ENCODE measurements around the gene KLHL12. TPM values are rescaled to one million over a fixed set of nuclear protein-coding genes. Genes with fewer than 3 reads are reported as not detected.

Gene KLHL12
- total RNA-seq, 1 donor from 2014 or later: 24.0 TPM

DNA sequence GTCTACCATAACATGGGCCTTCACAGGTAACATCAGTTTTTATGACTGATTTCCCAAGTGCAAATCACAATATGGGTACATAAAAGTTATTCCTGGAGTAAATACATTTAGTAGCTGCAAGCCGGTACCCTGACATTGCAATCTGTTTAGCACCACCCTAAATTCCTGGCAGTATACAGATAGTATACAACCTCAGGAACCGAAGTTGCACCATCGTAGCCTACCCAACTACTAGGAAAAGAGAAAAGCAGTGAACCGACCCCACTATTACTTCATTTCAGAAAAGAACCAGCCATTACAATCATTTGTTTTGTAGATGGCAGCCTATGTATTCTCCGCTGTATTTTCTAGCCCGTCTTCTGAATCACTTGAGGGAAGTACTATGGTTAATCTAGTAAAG, 29.9 kb upstream of the KLHL12 start:
- H3K4me3 Mint-ChIP-seq (ENCODE audit: unreplicated experiment): peak overlapping the region; percentile 78
- DNase-seq (ENCODE audit: low spot score): no peak
- H3K27me3 Mint-ChIP-seq (ENCODE audit: low read depth): no peaks in the 10 kb centered on the region
- no peak overlapping the region for H3K27ac Mint-ChIP-seq (ENCODE audit: unreplicated experiment)
- H3K4me1 Mint-ChIP-seq (ENCODE audit: low read depth): peaks cover 31% of the 10 kb centered on the region
- H3K36me3 Mint-ChIP-seq (ENCODE audit: low read depth): peaks cover 1% of the 10 kb centered on the region
- H3K9me3 Mint-ChIP-seq (ENCODE audit: low read depth): no peaks in the 10 kb centered on the region
- TF ChIP-seq, protein P1, sequence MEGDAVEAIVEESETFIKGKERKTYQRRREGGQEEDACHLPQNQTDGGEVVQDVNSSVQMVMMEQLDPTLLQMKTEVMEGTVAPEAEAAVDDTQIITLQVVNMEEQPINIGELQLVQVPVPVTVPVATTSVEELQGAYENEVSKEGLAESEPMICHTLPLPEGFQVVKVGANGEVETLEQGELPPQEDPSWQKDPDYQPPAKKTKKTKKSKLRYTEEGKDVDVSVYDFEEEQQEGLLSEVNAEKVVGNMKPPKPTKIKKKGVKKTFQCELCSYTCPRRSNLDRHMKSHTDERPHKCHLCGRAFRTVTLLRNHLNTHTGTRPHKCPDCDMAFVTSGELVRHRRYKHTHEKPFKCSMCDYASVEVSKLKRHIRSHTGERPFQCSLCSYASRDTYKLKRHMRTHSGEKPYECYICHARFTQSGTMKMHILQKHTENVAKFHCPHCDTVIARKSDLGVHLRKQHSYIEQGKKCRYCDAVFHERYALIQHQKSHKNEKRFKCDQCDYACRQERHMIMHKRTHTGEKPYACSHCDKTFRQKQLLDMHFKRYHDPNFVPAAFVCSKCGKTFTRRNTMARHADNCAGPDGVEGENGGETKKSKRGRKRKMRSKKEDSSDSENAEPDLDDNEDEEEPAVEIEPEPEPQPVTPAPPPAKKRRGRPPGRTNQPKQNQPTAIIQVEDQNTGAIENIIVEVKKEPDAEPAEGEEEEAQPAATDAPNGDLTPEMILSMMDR (IDR thresholded peaks at IDR 0.05): no peak

DNA sequence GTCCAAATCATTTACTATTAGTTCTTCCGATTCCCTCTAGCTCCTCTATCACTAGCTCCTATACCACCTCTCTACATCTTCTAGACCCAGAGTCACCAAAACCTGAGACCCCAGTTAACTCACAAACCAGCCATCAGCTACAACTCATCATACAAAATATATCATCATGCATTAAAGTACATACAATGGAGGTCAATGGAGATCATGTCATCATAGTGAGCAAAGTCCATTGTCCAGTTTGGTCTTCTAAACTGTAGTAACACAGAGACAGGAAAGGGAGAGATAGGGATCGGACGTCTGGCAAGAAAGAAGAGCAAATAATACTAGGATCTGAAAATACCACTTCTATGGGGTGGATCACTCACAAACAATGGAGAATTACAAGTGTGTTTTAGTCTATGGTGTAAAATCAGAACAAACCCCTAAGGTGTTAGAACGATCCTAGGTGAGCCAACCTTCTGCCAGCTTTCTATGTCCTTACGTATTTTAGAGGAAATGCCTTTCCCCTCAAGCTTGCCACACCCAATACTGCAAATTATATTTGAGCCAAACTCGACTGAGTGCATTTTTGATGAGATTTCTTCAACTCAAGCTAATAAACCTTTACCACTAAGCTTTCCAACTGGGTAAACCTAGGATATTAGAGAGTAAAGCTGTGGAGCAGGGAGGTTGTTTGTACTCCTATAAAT, 27.2 kb upstream of the KLHL12 start:
- Mint-ChIP-seq H3K4me3 (ENCODE audit: unreplicated experiment) (no peak overlapping the region), H3K9me3 (ENCODE audit: low read depth) (no peaks in the 10 kb centered on the region), H3K4me1 (ENCODE audit: low read depth) (peaks cover 28% of the 10 kb centered on the region), H3K36me3 (ENCODE audit: low read depth) (peaks cover 7% of the 10 kb centered on the region), H3K27me3 (ENCODE audit: low read depth) (no peaks in the 10 kb centered on the region), H3K27ac (ENCODE audit: unreplicated experiment) (peak overlapping the region; percentile 13)
- no peak for DNase-seq (ENCODE audit: low spot score)
- TF ChIP-seq, protein P1 (IDR thresholded peaks at IDR 0.05): no peak

DNA sequence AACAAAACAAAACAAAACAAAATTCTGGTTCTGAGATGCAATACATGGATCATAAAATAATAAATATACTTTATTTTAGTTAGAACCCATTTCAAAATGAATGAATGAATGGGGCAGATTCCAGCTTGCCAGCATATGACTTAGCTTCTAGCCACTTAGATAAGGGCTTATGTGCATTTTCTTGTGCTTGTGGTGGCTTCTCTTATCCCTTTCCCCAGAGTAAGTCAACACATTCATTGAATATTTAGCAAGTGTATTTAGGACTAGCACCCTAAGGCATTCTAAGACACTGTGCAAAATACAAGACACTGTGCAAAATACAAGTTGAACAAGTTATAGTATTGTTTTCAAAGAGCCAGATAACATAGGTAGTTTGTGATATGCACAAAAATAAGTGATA, 26.4 kb upstream of the KLHL12 start:
- Mint-ChIP-seq H3K4me3 (ENCODE audit: unreplicated experiment) (no peak overlapping the region), H3K9me3 (ENCODE audit: low read depth) (no peaks in the 10 kb centered on the region), H3K27ac (ENCODE audit: unreplicated experiment) (no peak overlapping the region), H3K36me3 (ENCODE audit: low read depth) (peaks cover 8% of the 10 kb centered on the region), H3K27me3 (ENCODE audit: low read depth) (no peaks in the 10 kb centered on the region), H3K4me1 (ENCODE audit: low read depth) (peaks cover 22% of the 10 kb centered on the region)
- TF ChIP-seq, protein P1 (IDR thresholded peaks at IDR 0.05): no peak
- DNase-seq (ENCODE audit: low spot score): no peak

DNA sequence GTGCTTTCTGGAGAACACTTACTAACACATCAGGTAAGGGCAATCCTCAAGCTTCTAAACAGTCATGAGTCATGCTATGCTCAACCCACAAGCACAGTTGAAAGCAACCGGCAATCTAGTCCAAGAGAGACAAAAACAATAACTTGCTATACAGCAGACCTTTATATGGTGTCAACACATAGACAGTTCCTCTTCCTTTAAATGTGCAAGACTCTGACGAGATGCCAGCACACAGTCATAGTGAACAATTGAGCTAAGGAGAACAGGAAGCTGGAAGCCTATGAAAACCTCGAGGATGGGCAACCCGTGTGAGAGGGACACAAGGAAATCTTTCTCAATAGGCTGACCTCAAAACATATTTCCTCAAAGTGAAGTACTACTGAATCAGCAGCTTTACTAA, 25.8 kb upstream of the KLHL12 start:
- no peaks in the 10 kb centered on the region for H3K9me3 Mint-ChIP-seq (ENCODE audit: low read depth)
- TF ChIP-seq, protein P1 (IDR thresholded peaks at IDR 0.05): no peak
- peaks cover 21% of the 10 kb centered on the region for H3K4me1 Mint-ChIP-seq (ENCODE audit: low read depth)
- peaks cover 14% of the 10 kb centered on the region for H3K36me3 Mint-ChIP-seq (ENCODE audit: low read depth)
- no peak for DNase-seq (ENCODE audit: low spot score)
- no peak overlapping the region for H3K4me3 Mint-ChIP-seq (ENCODE audit: unreplicated experiment)
- no peaks in the 10 kb centered on the region for H3K27me3 Mint-ChIP-seq (ENCODE audit: low read depth)
- no peak overlapping the region for H3K27ac Mint-ChIP-seq (ENCODE audit: unreplicated experiment)

DNA sequence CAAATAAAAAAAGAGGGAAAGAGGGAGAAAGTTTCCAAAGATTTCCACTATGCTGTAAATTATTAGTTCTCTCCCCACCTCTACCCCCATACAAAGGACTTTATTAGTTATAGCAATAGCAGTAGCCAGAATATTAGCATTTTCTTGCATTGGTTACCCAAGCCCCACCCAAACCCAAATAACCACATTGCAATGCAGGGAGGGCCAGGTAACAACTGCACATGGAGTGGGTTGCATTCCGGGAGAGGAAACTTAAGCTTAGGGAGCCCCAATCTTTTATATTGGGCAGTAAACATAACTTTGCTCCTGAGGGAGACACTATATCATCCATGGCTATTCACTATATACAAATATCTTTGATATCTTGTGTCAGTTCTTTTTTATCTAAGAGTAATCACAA, 25.1 kb upstream of the KLHL12 start:
- DNase-seq (ENCODE audit: low spot score): no peak
- no peak overlapping the region for H3K27ac Mint-ChIP-seq (ENCODE audit: unreplicated experiment)
- H3K4me1 Mint-ChIP-seq (ENCODE audit: low read depth): peaks cover 16% of the 10 kb centered on the region
- H3K36me3 Mint-ChIP-seq (ENCODE audit: low read depth): peaks cover 16% of the 10 kb centered on the region
- no peak overlapping the region for H3K4me3 Mint-ChIP-seq (ENCODE audit: unreplicated experiment)
- no peaks in the 10 kb centered on the region for H3K9me3 Mint-ChIP-seq (ENCODE audit: low read depth)
- TF ChIP-seq, protein P1 (IDR thresholded peaks at IDR 0.05): no peak
- H3K27me3 Mint-ChIP-seq (ENCODE audit: low read depth): no peaks in the 10 kb centered on the region
